Measurements from ENCODE around the gene PIF1. TPM values are rescaled to one million over a fixed set of nuclear protein-coding genes. Genes with fewer than 3 reads are reported as not detected.

PIF1 gene
- total RNA-seq, 2 donors from 2014 or later, result 1.1 to 9.0 TPM

- no peak overlapping the region for H3K27ac ChIP-seq
- H3K36me3 ChIP-seq, result peaks cover 11% of the 10 kb centered on the region
- ATAC-seq (ENCODE audit: insufficient number of reproducible peaks, low FRiP score, low read depth) (no peak), DNase-seq (ENCODE audit: low spot score) (no peak)
- H3K4me1 ChIP-seq (ENCODE audit: control insufficient read depth in 1 of 2, low read depth in 2 of 2), result peaks cover 35 to 57% of the 10 kb centered on the region in 2 donors
- H3K9me3 ChIP-seq, result no peaks in the 10 kb centered on the region
- H3K27me3 ChIP-seq (replicated peaks; ENCODE audit: insufficient read depth), result no peaks in the 10 kb centered on the region
- H3K4me3 ChIP-seq, result no peak overlapping the region
- TF ChIP-seq CTCF (IDR thresholded peaks at IDR 0.05), result no peak
Measured at GRCh38 chr15:64847876-64848716, 22.6 kb upstream of the PIF1 start.

- no peak overlapping the region for H3K4me3 ChIP-seq
- peaks cover 35 to 63% of the 10 kb centered on the region in 2 donors for H3K4me1 ChIP-seq (ENCODE audit: control insufficient read depth in 1 of 2, low read depth in 2 of 2)
- no peaks in the 10 kb centered on the region for H3K27me3 ChIP-seq (replicated peaks; ENCODE audit: insufficient read depth)
- H3K27ac ChIP-seq, result no peak overlapping the region
- no peak for TF ChIP-seq CTCF (IDR thresholded peaks at IDR 0.05)
- H3K9me3 ChIP-seq, result no peaks in the 10 kb centered on the region
- DNase-seq (ENCODE audit: low spot score) (no peak), ATAC-seq (ENCODE audit: insufficient number of reproducible peaks, low FRiP score, low read depth) (no peak)
- H3K36me3 ChIP-seq, result peaks cover 11% of the 10 kb centered on the region
Measured at GRCh38 chr15:64847448-64847847, 22.0 kb upstream of the PIF1 start.

- H3K9me3 ChIP-seq, result no peaks in the 10 kb centered on the region
- DNase-seq (ENCODE audit: low spot score), result no peak
- H3K4me3 ChIP-seq, result no peak overlapping the region
- H3K27ac ChIP-seq, result no peak overlapping the region
- H3K4me1 ChIP-seq (ENCODE audit: control insufficient read depth in 1 of 2, low read depth in 2 of 2), result peaks cover 35 to 61% of the 10 kb centered on the region in 2 donors
- no peaks in the 10 kb centered on the region for H3K27me3 ChIP-seq (replicated peaks; ENCODE audit: insufficient read depth)
- no peak for ATAC-seq (ENCODE audit: insufficient number of reproducible peaks, low FRiP score, low read depth)
- no peak for TF ChIP-seq CTCF (IDR thresholded peaks at IDR 0.05)
- peaks cover 11% of the 10 kb centered on the region for H3K36me3 ChIP-seq
Measured at GRCh38 chr15:64847016-64847415, 21.6 kb upstream of the PIF1 start.

- H3K4me3 ChIP-seq, result peak overlapping the region; percentile 76
- TF ChIP-seq CTCF (IDR thresholded peaks at IDR 0.05), result no peak
- peaks cover 11% of the 10 kb centered on the region for H3K36me3 ChIP-seq
- DNase-seq (ENCODE audit: low spot score), result no peak
- ATAC-seq (ENCODE audit: insufficient number of reproducible peaks, low FRiP score, low read depth), result no peak
- peaks cover 31 to 51% of the 10 kb centered on the region in 2 donors for H3K4me1 ChIP-seq (ENCODE audit: control insufficient read depth in 1 of 2, low read depth in 2 of 2)
- no peaks in the 10 kb centered on the region for H3K9me3 ChIP-seq
- H3K27me3 ChIP-seq (replicated peaks; ENCODE audit: insufficient read depth), result no peaks in the 10 kb centered on the region
- H3K27ac ChIP-seq, result peak overlapping the region; percentile 37 to 78
Measured at GRCh38 chr15:64845831-64846595, 20.6 kb upstream of the PIF1 start.

GRCh38 chr15:64845183-64845611 is 19.8 kb upstream of the PIF1 start:
- no peak for DNase-seq (ENCODE audit: low spot score)
- no peaks in the 10 kb centered on the region for H3K27me3 ChIP-seq (replicated peaks; ENCODE audit: insufficient read depth)
- H3K4me3 ChIP-seq, result peak overlapping the region; percentile 76
- H3K27ac ChIP-seq, result peak overlapping the region; percentile 37 to 78
- peaks cover 27 to 51% of the 10 kb centered on the region in 2 donors for H3K4me1 ChIP-seq (ENCODE audit: control insufficient read depth in 1 of 2, low read depth in 2 of 2)
- TF ChIP-seq CTCF (IDR thresholded peaks at IDR 0.05), result no peak
- H3K9me3 ChIP-seq, result no peaks in the 10 kb centered on the region
- H3K36me3 ChIP-seq, result peaks cover 6% of the 10 kb centered on the region
- no peak for ATAC-seq (ENCODE audit: insufficient number of reproducible peaks, low FRiP score, low read depth)
